HG02610 (cell line): ENCODE data around the gene GAMT.

Source experiments
- ATAC-seq: cut with Tn5 transposase; IDR thresholded peaks from one replicate; pipeline ENCODE4 v1.9.1; 2021; ENCODE audit warnings: mild to moderate bottlenecking, moderate library complexity; ENCODE audit not compliant: unreplicated experiment

GAMT gene

DNA sequence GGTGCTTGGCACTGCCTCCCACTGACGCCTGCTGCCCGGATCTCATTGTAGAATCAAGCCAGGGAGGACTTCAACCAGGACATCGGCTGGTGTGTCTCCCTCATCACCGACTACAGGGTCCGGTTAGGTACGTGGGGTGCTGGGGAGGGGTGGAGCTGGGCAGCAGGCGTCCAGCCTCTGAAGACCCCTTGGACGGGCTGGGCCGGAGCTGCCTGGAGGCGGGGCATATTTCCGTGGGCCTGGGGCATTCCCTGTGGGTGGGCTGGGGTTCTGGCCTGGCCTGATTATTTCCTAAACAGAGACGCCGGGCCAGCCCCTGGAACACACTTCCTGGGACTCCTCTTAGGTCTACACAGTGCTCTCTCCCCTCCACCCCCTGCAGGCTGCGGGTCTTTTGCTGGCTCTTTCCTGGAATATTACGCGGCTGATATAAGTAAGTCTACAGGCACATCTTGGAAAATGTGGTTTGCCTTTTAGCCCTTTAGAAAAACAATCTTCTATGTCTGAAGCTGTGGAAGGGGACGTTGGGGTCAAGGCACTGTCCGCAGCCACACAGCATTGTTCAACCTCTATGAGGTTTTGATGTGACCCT lies 32.0 kb downstream of the GAMT start:
- ATAC-seq = no peak

DNA sequence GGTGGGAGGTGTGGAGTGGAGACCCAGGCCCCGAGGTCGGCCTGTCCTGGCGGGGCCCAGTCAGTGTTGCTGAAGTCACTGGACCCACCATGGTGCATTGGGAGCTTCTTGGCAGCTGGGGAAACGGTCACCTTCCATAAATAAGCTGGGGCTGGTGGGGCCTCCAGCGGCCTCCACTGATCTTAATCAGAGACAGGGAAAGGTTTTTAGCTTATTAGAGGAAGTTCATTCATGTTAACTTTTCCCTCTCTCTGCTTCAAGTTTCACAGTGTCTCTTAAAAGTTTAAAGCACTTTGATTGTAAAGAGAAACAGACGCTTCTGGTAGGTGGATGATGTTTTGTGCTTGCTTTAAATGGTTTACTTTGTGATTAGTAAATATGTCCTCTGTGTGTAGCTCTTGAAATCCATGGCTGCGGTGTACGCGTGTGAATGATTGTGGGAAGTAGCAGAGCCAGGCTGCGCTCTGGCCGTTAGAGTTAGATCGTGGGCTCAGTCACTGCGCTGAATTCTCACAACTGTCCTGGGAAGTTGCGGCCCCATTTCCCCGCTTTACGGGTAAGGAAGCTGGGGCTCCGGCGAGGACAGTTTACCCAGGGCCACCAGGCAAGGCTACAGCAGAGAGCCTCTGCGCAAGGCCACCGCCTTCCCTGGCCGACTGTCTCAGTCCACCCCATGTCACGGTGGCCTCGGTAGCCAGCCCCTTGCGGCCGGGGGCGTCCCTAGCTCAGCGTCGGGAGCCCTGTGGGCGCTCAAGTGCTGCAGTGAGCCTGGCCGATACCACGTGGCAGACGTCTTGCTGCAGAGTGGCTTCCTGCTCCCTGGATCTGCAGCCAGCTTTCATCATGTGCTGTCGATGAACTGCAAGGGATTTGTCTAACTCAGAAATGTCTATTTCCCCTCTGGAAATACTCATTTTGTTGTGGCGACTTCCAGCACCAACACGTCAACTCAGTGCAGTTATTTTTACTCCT lies 34.2 kb downstream of the GAMT start:
- no peak for ATAC-seq

DNA sequence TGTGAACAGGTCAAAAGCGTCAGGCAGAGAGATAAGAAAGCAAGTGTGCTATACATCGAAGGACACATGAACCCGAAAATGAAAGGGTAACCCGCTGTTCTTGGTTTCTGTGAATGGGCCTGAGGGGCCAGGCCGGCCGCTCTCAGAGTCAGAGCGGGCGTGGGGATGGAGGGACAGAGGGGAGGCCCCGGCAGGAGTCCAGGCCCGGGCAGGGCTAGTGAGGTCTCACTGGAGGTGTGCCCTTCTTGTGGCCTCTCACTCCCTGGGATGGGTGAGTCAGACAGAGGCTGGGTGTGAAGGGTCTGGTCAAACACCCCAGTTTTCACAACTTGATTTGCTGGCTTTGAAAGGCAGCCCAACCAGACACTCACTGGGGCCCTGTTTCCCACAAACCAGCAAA lies 35.0 kb downstream of the GAMT start:
- ATAC-seq = no peak

DNA sequence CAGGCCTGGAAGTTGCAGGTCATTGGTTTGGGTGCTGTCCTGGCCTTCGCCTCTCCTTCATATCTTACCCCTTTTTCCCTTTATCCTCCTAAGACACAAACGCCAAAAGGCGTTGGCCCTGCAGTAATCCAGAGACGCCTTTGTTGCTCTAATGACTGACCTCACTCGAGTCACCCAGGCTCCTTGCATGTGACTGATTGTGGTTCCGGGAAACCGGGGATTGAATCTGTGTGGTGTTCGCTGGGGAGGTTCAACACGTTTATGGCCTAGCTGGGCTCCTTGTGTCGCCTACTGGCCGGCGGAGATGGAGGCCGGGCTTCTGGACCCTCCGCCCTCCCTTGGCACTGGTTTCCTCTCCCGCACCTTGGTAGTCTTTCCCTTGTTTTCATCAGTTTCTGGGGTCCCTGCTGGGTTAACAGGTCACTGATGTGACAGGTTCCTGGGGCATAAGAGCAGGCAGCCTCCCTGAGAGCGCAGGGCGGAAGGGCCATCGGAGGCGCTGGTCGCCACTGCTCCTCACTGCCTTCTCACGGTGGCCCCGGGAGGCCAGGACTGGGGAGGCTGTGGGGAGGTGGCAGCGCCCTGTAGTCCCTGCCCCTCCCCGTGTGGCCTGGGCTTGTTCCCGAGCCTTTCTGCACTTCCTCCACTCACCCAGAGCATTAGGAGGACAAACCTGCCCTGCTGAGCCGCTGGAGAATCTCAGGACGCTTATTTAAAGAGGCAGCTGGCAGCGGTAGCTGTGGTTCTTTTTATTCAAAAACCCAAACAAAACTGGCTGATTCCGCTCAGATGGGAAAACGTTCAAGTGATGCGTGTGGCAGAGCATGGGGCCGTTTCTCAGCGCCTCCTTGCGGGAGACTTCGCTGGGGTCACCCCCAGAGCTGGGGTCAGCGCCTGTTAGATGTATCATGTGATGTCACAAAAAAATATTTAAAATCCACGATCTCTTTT lies 35.7 kb downstream of the GAMT start:
- ATAC-seq = no peak

DNA sequence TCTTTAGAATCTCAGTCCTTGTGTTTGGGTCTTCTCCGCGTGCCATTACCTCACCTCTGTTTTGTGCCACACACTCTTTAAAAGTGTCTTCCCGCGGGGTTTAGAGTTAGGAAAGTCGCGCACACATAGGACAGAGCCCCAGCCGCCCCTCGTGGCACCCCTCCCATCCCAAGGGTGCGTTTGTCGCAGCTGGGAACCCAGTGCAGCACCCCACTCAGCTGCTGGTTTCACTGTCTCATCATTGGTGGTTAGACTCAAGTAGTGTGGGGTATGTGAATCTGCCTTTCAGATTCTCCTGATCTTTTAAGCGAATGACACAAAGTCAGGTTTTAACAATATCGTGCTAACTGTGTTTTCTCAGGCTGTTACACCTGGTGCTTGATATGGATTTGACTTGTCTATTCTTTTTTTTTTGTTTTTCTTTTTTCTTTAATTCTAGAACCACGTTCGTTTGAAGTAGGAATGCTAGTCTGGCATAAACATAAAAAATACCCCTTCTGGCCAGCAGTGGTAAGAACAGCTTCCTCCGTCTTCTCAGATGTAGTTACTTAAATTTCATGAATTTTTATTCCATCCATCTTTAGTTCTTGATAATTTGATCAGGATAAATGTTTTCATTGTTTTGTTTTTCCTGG lies 37.2 kb downstream of the GAMT start:
- ATAC-seq = peak; percentile 38

DNA sequence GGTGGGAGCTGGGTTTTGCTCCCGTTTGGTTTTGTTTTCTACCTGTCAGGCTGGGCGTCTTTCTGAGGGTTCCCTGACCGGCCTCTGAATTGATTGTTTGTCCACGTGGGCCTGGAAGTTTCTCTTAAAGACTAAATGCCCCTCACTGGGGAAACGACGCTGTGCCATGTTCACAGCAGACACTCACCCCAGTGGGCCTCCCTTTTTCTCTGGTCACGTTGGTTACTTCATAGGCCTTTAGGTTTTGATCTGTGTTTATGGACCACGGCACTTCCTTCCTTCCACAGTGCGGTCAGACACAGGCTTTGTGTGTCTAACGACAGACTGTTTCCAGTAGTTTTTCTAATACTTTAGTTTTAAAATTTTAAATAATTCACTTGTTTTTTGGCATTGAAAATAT lies 37.7 kb downstream of the GAMT start:
- ATAC-seq = no peak

DNA sequence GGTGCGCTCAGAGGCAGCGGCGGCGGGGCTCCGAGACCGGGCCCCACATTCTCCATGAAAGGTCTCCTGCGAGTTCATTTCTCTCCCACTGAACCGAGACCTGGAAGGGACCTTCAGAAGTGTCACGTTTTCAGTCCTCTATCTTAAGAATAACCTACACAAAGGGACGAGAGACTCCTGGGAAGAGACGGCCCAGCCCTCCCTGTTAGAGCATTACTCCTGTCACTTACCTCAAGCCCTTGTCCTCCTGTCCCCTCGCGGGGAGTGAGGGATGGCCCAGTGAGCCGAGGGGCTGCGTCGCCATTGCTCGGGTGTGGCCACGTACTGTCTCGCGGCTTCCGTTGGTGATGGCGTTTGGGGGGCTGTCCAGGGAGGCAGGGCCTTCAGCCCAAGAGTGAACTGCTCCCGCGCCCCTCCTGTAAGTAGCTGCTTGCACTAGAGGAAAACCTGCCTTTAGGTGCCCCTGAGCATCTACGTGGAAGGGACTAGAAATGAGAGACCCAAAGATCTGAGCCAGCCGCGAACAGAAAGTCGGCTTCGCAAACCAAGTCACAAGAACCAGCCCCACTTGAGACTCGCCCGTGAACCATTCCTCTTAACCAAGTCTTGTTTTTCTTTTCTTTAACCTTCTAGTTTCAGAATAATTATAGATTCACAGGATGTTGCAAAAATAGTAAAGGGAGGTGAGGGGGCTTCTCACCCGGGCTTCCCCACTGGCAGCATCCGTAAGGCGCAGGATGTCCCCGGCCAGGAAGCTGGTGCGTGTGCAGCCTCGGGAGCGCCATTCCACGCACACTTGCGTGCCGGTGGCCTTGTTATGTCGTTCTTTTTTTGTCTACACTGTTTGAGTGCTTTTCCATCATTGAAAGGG lies 38.7 kb downstream of the GAMT start:
- ATAC-seq = no peak

DNA sequence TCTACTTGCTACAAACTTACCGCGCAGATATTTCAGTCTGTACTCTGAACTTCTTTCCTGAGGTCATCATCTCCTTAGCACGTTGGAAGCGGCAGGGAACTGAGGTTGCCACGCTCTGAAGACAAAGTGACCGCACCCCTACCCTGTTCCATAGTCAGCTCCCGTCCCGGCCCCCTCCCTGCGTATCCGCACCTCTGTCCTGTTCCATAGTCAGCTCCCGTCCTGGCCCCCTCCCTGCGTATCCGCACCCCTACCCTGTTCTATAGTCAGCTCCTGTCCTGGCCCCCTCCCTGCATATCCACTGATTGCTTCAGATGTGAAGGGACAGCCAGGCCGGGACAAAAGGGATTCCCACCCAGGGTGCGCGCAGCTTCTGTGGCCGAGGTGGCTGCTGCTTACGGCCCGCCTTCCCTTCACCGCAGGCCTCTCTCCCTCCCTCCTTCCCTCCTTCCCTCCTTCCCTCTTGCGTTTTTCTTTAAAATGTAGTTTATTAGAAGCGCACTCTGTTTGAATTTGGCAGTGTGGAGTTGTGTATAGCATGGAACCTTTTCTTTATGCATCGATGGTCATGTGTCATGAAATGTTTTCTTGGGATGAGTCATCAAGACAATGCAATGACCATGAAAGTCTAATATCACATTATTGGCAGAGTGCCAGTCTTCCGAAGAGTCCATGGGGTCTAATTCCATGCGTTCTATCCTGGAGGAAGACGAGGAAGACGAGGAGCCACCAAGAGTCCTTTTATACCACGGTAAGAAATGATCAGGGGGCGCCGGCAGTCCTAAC lies 39.5 kb downstream of the GAMT start:
- ATAC-seq = no peak

DNA sequence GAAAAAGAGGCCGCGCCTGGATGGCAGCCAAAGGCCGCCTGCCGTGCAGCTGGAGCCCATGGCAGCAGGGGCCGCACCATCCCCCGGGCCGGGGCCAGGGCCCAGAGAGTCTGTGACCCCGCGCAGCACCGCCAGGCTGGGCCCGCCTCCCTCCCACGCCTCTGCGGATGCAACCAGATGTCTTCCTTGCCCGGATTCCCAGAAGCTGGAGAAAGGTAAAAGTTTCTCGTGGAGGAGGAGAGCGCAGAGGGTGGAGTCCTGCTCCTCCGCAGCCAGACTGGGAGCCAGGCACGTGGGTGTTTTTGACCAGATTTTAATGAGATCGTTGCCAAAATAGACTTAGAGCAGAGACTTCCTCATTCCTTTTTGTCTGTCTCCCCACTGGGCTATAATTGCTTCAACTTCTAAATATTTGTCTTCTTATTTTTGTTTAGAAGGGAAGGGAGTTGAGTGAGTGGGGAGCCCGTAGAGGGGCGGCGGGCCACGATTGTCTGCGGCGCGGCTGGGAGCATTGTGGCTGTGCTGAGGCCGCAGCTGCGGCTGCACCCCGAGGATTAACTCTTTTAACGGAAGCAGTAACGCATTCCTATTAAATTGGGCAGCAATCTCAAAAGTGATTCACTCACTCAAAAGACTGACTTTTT lies 40.4 kb downstream of the GAMT start:
- no peak for ATAC-seq

DNA sequence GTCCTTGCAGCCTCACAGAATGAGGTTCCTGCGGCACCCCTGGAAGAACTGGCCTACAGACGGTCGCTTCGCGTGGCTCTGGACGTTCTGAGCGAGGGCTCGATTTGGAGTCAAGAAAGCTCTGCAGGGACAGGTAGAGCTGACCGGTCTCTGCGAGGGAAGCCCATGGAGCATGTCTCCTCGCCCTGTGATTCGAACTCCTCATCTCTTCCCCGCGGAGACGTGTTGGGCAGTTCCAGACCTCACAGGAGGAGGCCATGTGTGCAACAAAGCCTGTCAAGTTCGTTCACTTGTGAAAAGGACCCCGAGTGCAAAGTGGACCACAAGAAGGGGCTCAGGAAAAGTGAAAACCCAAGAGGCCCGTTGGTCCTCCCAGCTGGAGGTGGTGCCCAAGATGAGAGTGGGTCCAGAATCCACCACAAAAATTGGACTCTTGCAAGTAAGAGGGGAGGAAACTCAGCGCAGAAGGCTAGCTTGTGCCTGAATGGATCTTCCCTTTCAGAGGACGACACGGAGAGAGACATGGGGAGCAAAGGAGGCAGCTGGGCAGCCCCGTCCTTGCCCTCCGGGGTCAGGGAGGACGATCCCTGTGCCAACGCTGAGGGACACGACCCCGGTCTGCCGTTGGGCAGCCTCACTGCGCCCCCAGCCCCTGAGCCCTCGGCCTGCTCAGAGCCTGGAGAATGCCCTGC lies 41.1 kb downstream of the GAMT start:
- ATAC-seq = no peak

DNA sequence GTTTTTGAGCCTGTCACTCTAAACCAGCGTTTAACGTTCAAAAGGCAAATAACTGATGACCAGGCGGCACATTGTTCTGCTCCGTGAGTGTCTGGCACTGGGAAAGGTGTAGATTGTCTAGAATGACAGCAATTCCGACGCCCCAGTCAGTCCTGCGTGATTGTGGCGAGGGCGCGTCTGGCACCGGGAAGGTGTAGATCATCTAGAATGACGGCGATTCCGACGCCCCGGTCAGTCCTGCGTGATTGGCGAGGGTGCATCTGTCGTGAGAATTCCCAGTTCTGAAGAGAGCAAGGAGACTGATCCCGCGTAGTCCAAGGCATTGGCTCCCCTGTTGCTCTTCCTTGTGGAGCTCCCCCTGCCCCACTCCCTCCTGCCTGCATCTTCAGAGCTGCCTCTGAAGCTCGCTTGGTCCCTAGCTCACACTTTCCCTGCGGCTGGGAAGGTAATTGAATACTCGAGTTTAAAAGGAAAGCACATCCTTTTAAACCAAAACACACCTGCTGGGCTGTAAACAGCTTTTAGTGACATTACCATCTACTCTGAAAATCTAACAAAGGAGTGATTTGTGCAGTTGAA lies 43.7 kb downstream of the GAMT start:
- ATAC-seq = no peak

DNA sequence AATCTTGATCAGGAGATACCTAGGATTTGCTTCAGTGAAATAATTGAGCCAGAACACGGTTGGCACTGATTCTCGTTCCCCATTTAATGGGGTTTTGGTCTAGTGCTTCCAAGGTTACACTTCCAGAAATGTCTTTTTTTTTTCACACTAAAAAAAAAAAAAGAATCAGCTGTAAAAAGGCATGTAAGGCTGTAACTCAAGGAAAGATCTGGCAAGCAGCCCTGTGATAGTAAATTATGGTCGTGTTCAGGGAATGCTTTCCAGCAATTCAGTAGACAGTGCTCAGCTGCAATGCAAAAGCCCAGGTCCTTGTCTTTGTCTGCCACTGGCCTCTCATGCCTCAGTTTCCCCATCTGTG lies 44.9 kb downstream of the GAMT start:
- no peak for ATAC-seq

DNA sequence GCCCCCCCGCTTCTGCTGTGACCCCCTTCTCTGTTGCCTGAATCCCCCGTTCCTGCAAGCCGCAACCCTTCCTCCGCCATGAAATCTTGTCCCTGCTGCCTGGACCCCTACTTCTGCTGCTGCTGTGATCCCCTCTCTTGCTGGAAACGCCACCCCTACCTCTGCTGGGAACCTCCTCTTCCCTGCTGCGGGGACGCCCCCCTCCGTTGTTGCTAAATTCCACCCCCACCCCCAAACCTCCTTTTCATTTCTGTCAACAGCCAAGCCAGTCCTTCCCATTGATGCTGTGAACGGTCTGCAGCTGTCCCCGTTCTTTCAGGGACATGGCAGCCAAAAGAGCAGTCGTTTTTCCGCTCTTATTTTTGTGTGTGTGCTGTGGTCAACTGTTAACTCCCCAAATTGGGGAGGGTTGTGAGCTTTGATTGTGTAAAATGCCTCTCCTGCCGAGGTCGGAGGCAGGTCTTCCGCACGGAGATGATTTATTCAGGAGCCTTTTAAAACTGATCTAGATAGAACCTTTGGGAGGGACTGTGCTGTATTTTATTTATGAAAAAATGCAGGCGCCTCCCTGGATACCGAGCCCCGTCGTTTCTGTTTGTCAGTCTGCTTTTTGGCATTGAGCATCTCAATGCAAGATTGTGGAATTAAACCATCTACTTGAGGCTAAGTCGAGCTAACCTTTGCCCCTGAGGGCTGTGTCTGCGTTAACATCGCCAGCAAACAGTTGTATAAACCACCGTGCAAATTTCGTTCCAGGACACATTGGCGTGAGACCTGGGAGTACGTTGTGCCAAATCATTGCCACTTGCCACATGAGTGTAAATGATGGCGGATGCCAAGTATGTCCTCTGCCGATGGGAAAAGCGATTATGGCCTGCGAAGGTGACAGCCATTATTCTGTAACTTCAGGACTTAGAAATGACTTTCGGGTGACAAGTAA lies 45.5 kb downstream of the GAMT start:
- no peak for ATAC-seq

DNA sequence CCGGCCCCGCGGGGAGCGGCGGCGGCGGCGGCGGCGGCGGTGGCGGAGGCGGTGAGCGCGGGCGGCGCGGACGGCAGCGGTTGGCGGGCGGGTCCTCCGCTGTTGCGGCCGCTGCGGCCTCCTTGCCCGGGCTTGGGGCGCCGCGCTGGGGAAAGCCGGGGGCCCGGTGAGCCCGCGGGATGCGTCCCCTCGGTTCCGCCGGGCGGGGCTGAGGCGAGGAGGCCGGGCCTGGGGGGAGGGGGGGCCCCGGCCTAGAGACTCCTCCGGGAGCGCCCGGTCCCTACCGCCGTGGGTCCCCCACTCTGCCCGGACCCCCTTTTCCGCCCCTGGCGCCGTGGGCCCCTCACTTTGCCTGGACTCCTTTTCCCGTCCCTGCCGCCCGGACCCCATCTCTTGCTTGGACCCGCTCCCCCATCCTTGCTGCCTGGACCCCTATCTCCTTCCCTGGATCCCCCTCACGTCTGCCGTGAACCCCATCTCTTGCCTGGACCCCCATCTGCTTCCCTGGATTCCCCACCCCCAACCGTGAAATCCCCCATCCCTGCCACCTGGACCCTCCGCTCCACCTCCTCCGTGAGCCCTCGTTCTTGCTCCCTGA lies 46.3 kb downstream of the GAMT start:
- ATAC-seq = peak; percentile 48

DNA sequence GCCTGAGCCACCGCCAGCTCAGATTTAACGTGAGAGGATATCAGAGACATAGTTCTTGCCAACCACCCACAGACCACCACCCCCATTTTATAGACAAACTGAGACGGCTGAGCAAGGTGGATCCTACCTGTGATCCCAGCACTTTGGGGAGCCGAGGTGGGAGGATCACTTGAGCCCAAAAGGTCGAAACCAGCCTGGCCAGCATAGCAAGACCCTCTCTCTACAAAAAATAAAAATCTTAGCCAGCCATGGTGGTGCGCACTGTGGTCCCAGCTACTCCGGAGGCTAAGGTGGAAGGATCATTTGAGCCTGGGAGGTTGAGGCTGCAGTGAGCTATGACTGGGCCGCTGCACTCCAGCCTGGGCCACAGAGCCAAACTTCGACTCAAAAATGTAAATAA lies 48.2 kb downstream of the GAMT start:
- ATAC-seq = no peak

DNA sequence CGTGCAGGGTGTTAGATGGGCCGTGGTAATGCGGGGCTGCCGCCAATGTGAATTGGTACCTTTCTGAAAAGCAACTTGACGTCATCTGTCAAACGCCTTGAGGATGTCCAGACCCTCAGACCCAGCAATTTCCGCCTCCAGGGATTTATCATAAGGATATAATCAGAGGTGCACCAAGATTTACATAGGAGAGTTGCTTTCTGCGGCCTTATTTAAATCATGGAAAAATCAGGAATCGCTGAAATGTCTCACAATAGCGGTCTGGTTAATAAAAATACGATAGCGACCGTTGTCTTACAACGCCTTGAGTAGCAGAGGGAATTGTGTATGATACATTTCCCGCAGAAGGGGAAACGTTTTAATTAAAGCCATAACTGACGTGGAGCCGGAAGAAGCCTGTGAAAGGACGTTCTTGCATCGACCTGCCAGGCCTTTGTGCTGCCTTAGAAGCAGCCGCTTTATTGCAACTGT lies 49.9 kb downstream of the GAMT start:
- ATAC-seq = no peak
